ENCODE results near the gene IL17RD. TPM values are rescaled to one million over a fixed set of nuclear protein-coding genes. Genes with fewer than 3 reads are reported as not detected.

The IL17RD gene
- total RNA-seq, 1 donor from 2014 or later: 1.1 TPM

- intact Hi-C loops (cut with DNase I): no loop called here
- H3K27me3 ChIP-seq: no peaks in the 10 kb centered on the region
- H3K4me3 ChIP-seq: no peak overlapping the region
- no peak for TF ChIP-seq CTCF (IDR thresholded peaks at IDR 0.05)
- no peak overlapping the region for H3K27ac ChIP-seq
- H3K4me1 ChIP-seq: no peaks in the 10 kb centered on the region
- H3K36me3 ChIP-seq: no peaks in the 10 kb centered on the region
- ATAC-seq (no peak), DNase-seq (no peak)
- H3K9me3 ChIP-seq: no peaks in the 10 kb centered on the region
These were observed 24.3 kb downstream of the IL17RD start for GRCh38 chr3:57140894-57141293.

GRCh38 chr3:57135964-57136719 is 29.0 kb downstream of the IL17RD start:
- Histone ChIP-seq H3K27me3 (no peaks in the 10 kb centered on the region), H3K4me1 (no peaks in the 10 kb centered on the region), H3K36me3 (no peaks in the 10 kb centered on the region), H3K9me3 (no peaks in the 10 kb centered on the region), H3K4me3 (no peak overlapping the region), H3K27ac (no peak overlapping the region)
- ATAC-seq (no peak), DNase-seq (no peak)
- TF ChIP-seq CTCF (IDR thresholded peaks at IDR 0.05): no peak
- intact Hi-C loops (cut with DNase I): no loop called here

- Histone ChIP-seq H3K4me1 (no peaks in the 10 kb centered on the region), H3K9me3 (no peaks in the 10 kb centered on the region), H3K4me3 (no peak overlapping the region), H3K27ac (no peak overlapping the region), H3K27me3 (no peaks in the 10 kb centered on the region), H3K36me3 (no peaks in the 10 kb centered on the region)
- intact Hi-C loops (cut with DNase I): no loop called here
- DNase-seq (no peak), ATAC-seq (no peak)
- no peak for TF ChIP-seq CTCF (IDR thresholded peaks at IDR 0.05)
These were observed 32.0 kb downstream of the IL17RD start for GRCh38 chr3:57133157-57133556.

GRCh38 chr3:57132674-57133073 is 32.5 kb downstream of the IL17RD start:
- DNase-seq (no peak), ATAC-seq (no peak)
- intact Hi-C loops (cut with DNase I): no loop called here
- H3K4me1 ChIP-seq: no peaks in the 10 kb centered on the region
- no peak overlapping the region for H3K4me3 ChIP-seq
- H3K27ac ChIP-seq: no peak overlapping the region
- no peaks in the 10 kb centered on the region for H3K9me3 ChIP-seq
- TF ChIP-seq CTCF (IDR thresholded peaks at IDR 0.05): no peak
- no peaks in the 10 kb centered on the region for H3K27me3 ChIP-seq
- H3K36me3 ChIP-seq: no peaks in the 10 kb centered on the region

- no peak overlapping the region for H3K27ac ChIP-seq
- H3K4me3 ChIP-seq: no peak overlapping the region
- H3K9me3 ChIP-seq: no peaks in the 10 kb centered on the region
- no peak for ATAC-seq
- no peaks in the 10 kb centered on the region for H3K36me3 ChIP-seq
- DNase-seq: no peak
- H3K4me1 ChIP-seq: no peaks in the 10 kb centered on the region
- TF ChIP-seq CTCF (IDR thresholded peaks at IDR 0.05): no peak
- intact Hi-C loops (cut with DNase I): no loop called here
- H3K27me3 ChIP-seq: no peaks in the 10 kb centered on the region
These were observed 34.0 kb downstream of the IL17RD start for GRCh38 chr3:57131210-57131588.

Data from upper lobe of right lung (tissue), 1 donor.